HG03342 (cell line): ENCODE results near the gene TBC1D14.

Experiments used
- ATAC-seq: cut with Tn5 transposase; IDR thresholded peaks from one replicate; pipeline ENCODE4 v1.9.1; 2021; ENCODE audit warnings: mild to moderate bottlenecking, moderate library complexity; ENCODE audit not compliant: unreplicated experiment

Gene TBC1D14

GRCh38 chr4:7034262-7035081, 124.8 kb downstream of the TBC1D14 start:
- no peak for ATAC-seq

GRCh38 chr4:7037425-7037824, 127.8 kb downstream of the TBC1D14 start:
- ATAC-seq, result no peak

- no peak for ATAC-seq
These were observed 131.1 kb downstream of the TBC1D14 start for GRCh38 chr4:7040765-7041164.

DNA sequence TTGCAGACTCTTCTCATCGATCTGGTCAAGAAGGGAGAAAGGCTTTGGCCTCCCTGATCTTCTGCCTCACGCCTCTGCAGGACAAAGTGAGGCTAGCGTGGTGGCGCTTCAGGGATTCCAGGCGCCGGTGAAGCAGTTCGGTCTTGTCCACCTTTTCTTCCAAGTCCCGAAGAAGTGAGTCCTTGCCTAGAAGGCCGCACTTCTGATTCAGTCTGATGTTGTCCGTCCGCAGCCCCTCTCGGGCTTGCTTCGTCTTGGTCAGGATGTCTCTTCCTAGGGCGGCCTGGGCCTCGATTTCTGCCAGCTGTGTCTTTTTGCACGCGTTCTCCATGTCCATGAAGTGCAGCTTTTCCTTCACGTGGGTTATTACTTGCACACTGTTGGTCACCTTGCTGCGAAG, 131.6 kb downstream of the TBC1D14 start:
- no peak for ATAC-seq

DNA sequence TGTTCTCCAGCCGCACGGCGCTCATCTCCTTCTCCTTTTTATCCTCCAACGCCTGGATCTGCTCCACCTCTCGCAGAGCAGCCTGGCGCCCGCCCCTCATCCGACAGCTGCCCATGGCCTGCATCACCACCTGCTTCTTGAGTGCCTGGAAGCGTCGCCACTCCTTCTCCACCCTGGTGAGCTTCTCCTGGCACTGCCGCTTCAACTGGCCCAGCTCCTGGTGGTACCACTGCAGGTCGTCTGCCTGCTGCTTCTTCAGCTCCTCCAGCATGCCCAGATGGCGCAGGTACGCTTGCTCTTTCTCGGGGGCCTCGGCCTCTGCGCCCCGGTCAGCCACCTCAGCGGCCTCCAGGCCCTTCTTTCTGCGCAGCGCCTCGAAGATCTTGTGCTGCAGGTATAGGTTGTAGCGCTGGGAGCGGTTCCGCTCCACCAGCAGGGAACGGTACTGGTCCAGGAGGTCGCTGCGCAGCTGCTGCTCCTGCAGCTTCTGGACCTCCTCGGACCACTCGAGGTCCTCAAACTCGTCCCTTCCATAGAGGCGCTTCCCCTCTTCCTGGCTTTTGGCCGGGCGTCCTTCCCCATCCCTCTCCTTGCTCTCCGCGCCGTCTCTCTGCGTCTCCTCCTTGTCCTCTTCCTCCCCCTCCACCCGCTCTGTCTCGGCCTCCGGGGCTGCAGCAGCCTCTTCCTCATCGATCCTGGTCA, 132.3 kb downstream of the TBC1D14 start:
- no peak for ATAC-seq

- peak; percentile 76 for ATAC-seq
These were observed 133.1 kb downstream of the TBC1D14 start for GRCh38 chr4:7042503-7043283.

DNA sequence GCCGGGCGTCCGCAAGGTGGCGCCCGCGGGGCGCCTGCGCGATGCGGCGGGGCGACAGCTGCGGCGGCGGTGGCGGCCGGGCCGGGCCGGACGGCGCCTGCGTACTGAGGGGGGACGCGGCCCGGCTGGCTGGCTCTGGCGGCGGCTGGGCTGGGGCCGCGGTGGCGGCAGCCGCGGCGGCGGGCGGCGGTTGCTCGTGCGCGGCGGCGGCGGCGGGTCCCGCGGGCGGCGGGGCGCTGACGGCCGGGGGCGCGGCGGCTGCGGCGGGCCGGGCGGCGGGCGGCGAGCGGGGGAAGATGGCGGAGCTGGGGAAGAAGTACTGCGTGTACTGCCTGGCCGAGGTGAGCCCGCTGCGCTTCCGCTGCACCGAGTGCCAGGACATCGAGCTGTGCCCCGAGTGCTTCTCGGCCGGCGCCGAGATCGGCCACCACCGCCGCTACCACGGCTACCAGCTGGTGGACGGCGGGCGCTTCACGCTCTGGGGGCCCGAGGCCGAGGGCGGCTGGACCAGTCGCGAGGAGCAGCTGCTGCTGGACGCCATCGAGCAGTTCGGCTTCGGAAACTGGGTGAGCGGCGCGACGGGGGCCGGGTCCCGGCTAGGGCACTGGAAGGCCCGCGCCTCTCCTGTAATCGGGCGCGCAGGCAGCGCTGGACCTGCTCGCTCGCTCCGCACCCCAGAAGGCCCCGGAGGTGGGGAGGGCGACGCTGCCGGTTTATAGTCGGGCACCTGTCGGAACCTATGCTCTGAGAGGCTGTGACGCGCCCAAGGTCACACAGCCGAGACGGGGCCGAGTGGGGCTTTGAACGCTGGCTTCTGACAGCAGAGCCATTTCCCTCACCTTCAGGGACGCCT, 133.9 kb downstream of the TBC1D14 start, which contains the start of gene TADA2B:
Gene TADA2B, plus strand, starts transcription at position 89 of the 853 bp plus-strand sequence. Its CDS starts 208 bp downstream, at position 297.
- ATAC-seq, result peak; percentile 28

- no peak for ATAC-seq
These were observed 134.7 kb downstream of the TBC1D14 start for GRCh38 chr4:7044137-7044930.

GRCh38 chr4:7045553-7045952, 135.9 kb downstream of the TBC1D14 start:
- ATAC-seq, result no peak

DNA sequence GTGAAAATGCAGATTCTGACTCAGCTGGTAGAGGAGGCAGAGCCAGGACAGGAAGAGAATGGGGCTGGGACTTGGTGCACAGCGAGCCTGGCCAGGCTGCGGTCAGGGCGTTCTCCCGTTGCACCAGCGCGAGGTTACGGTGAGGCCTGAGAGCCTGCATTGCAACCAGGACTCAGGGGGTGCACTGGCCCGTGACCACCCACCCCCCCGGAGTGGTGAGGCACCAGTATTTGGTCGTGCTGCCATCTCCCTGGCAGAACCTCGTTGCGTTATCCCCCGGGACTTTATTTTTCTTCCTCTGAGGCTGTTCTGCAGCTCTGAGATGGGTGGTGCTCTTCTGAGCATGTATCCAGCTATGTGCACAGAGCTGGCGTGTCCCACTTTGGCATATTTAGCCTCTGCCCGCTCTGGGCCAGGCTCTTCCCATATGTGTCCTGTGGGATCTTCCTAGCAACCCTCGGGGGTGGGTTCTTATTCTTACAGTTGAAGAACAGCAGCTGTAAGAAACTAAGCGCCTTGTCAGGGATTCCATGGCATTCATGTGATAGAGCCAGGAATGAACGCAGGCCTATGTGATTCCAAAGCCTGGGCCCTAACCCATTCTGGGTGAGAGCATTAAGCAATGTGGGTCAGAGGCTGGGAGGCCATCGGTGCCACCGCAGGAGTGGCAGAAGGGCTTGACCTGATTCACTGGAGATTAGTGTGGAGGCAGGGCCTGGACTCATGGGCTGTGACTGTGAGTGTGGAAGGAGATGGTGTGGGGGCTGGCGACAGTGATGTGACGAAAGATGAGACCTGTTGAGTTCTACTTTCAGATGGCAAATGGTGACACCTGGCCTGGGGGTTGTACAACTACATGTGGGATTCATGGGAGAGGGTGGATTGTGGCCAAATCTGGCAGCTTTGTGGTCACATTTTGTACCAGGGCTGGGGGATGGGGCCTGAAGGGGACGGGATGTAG, 136.6 kb downstream of the TBC1D14 start:
- peak; percentile 25 for ATAC-seq

DNA sequence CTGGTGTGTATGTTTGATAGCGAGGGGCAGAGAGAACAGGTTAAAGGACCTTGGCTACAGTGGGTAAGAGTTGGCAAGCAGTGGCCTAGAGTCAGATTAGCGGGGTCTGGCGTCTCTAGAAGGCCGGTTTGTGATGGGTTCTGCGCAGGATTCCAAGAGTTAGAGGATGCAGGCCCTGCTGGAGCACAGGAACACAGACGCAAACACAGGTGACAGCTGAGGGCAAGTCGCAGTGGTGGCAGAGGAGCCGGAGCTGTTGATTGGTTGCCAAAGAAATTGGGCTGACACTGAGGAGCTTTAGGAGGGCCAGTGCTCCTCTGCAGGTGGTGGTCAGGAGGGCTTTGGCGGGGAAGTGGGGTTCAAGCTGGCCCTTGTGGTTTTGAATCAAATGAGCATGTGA, 137.3 kb downstream of the TBC1D14 start:
- no peak for ATAC-seq

DNA sequence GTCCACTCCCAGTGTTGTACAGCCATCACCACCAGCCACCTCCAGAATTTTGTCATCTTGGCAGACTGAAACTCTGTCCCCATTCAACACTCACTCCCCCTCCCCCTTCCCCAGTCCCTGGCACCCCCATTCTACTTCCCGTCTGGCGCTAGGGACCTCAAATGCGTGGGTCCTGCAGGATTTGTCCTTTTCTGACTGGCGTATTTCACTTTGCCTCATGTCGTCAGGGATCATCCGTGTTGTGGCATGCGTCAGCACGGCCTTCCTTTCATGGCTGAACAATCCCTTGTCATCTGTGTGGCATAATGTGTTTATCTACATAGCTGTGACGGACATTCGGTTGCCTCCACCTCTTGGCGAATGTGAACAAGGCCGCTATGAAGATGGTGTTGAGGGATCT, 139.0 kb downstream of the TBC1D14 start:
- ATAC-seq, result no peak

- ATAC-seq, result no peak
These were observed 139.7 kb downstream of the TBC1D14 start for GRCh38 chr4:7049295-7049694.

DNA sequence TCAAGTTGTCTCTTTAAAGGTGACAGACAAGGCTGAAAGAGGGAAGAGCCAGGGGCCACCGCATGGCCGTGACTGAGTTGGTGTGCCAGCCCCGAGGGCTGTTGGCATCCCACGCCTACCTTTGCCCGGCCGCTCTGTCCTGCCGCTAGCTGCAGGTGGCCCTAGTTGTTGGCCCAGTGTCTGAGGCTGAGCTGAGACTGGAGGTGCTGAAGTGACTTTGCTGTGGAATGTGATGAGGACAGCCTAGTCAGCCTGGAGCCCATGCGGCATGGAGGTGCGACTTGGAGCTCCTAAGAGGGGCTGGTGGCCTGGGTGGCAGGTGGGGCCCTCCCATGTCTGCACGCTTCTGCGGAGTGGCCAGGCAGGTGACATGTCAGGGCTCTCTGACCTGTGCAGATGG, 140.1 kb downstream of the TBC1D14 start:
- no peak for ATAC-seq

- ATAC-seq, result no peak
These were observed 141.0 kb downstream of the TBC1D14 start for GRCh38 chr4:7050481-7051143.

DNA sequence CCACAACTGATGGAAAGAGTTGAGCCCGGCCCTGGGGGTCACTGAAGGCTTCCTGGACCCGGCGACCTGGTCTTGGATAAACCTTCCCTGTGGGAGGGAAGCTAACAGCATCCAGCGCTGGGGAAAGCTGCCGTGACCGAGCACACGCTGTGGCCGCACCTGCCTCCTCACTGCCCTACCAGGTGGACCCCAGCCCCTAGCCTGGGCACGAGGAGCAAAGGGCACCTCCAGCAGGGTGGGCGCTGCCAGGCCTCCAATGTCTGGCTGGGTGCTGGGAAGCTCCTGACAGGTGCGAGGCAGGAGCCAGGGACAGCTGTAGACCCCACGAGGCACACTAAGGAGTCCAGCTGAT, 141.5 kb downstream of the TBC1D14 start:
- no peak for ATAC-seq

GRCh38 chr4:7051905-7052304, 142.3 kb downstream of the TBC1D14 start:
- ATAC-seq, result no peak

DNA sequence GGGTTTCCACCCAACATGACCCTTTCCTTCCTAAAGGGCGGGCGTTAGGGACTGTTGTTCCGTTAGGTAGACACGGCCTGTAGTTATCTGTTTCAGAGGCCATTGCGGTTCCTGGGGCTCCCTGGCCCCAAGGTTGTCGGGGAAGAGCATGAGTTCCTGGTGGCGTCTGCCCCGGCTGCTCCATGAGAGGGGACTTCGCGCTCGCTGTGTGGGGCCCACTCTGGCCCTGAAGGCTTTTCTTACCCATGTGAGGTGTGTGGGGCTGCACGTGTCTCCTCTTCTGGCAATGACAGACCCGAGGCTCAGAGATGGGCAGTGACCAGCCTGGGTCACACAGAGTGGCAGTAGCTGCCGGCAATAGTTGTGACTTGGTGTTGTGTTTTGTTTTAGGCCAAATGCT, 142.7 kb downstream of the TBC1D14 start:
- ATAC-seq, result no peak
